HG03175 (cell line): ENCODE results near the gene MAP4.
"Not testable (repeated sequence)": the region's sequence is repeated elsewhere in the genome, so short reads cannot be mapped to it uniquely, and the experiment has no call there.

Source experiments
- ATAC-seq: cut with Tn5 transposase; IDR thresholded peaks from one replicate; pipeline ENCODE4 v1.9.1; 2021; ENCODE audit warnings: mild to moderate bottlenecking, moderate library complexity; ENCODE audit not compliant: unreplicated experiment

MAP4 gene

GRCh38 chr3:47902746-47903145 lies 113.5 kb downstream of the MAP4 start:
- ATAC-seq = no peak

GRCh38 chr3:47901280-47901833 lies 114.9 kb downstream of the MAP4 start:
- no peak for ATAC-seq

DNA sequence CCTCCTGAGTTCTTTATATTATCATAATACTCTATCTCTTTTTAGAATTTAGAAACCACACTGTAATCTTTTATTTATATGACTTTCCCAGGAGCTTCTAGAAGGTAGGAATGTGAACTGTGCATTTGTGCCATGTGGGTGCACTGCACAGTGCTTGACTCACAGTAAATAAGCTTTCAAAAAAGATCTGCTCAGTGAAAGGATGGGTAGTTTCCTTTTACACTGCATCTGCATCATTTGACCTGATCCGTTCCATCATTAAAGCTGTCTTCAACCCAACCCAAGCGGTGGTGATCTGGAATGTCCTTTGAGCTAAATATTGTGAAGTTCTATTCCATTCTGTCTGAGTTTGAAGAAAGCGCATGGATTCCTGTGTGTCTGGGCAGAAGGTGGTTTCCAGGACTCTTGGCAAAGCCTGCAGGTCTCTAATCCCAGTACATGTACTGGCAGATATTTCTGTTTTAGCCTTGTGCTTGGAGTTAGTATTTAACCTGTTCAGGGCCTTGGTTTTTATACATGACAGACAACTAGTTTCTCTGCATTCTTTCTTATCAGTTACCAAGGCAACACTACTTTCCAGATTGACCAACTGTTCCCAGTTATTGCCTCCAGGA lies 116.6 kb downstream of the MAP4 start:
- no peak for ATAC-seq

DNA sequence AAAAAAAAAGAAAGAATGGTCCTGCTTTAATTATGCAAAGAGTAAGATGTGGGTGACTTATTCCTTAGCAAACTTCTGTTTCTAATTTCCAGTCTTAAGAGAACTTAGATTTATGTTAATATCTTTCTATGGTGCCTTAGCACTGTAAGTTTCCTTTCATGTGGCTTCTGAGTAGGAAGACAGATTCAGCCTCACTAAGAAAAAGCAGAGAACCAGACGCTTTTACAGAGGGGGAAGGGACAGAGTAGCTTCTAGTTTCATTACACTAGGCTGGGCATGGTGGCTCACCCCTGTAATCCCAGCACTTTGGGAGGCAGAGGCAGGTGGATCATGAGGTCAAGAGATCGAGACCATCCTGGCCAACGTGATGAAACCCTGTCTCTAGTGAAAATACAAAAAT lies 118.3 kb downstream of the MAP4 start:
- no peak for ATAC-seq

- no peak for ATAC-seq
Observed at GRCh38 chr3:47896736-47897135, 119.5 kb downstream of the MAP4 start.

DNA sequence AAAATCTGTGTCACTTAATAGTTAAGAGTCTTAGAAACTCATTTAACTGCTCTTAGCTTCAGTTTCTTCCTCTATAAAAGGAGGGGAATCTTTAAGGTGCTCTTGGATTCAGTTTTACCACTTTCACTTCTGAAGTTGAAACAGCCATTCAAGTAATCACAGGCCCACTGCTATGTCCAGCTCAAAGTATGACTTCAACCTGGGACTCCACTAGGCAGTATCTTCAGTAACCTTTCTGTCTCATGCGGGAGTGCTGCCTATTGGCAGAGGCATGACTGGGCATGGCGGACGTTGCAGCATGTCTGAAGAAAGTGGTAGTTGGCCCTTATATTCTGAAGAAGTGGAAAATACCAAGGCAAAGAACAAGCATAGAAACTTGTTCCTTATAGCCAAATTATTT lies 121.0 kb downstream of the MAP4 start:
- no peak for ATAC-seq

- ATAC-seq = no peak
Observed at GRCh38 chr3:47892286-47893040, 123.8 kb downstream of the MAP4 start.

DNA sequence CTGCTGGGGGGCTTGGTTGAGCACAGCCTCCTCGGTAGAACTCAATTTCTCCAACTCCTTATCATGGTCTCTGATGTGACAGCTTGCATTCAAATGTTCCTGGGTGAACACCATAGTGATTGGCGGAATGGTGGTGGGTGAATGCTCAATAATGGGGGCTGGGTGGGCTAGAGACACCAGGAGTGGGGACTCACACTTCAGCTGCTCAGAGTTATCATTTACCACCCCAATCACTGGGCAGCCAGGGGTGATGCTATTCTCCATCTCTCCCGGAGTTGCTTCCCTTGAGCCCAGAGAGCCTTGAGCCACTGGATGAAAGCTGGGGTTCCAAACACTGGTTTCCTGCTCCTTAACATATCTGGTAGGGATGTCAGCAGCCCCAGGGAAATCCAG lies 124.6 kb downstream of the MAP4 start:
- no peak for ATAC-seq

DNA sequence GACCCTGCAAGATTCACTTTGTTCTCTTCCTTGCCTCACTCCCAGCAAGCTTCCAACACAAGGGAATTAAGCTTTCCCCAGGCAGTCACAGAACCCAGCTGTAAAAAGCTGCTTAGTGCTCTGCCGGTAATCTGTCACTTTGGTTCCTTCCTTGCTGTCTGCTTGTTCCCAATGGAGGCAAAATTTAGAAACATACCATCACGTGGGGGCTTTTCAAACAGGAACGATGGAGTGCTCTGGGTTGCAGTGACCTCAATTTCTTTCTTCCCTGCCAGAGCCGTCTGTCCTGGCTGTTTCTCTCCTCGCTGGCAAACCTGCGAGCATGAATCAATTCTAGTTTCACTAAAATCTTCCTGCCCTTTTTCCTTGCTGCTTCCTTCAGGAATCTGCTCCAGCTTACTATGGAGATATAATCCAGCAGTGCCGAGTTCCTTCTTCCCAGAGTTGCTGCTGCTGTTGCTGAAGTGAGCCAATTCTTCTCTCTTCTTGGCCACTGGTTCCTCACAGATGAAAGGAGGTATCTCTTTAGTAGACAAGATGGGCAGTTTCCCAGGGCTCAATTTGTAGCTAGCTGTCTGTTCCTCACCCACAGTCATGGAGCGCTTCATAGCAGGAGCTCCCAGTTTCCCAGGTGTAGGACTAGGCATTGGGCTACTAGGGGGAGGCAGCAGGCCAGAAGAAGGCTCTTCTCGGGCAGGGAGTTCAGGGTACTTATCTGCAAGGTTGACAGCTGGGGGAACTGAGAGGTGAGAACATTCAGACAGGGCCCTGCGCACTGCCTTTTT lies 125.2 kb downstream of the MAP4 start:
- ATAC-seq = no peak

DNA sequence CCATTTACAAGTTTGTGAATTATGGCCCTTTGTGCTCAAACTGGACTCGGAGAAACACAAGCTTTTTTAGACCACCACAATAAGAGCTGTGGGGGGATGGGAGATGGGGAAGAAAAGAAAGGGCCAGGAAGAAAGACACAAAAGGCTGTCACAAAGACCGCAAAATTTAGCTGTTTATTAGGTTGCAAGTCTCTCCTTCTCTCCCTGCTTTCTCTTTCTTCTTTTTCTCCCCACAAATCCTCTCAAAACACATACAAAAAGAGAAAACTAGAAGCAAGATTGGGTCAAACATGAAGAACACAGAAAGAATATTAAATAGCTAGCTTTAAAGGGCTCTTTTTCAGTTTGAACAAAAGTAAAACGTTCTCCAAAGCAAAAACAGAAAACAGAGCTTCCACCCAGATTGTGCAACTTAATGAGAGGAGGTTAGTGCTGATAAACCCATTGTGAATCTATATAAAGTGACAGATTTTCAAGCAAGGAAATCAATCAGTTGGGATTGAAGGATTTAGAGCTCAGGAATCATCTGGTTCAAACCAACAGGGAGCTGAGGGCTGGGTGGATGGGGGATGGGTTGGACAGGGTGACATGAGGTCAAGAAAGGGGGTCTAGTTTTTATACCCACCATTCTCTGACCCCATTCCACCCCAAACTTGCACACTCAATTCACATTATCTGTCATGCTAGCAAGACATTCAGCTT lies 125.9 kb downstream of the MAP4 start:
- no peak for ATAC-seq

- ATAC-seq = no peak
Observed at GRCh38 chr3:47888986-47889757, 127.0 kb downstream of the MAP4 start.

DNA sequence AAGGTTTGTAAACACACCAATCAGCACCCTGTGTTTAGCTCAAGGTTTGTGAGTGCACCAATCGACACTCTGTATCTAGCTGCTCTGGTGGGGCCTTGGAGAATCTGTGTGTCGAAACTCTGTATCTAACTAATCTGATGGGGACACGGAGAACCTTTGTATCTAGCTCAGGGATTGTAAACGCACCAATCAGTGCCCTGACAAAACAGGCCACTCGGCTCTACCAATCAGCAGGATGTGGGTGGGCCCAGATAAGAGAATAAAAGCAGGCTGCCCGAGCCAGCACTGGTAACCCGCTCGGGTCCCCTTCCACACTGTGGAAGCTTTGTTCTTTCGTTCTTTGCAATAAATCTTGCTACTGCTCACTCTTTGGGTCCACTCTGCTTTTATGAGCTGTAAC lies 128.2 kb downstream of the MAP4 start:
- ATAC-seq = not testable (repeated sequence)

- ATAC-seq = no peak
Observed at GRCh38 chr3:47885168-47885567, 131.0 kb downstream of the MAP4 start.

DNA sequence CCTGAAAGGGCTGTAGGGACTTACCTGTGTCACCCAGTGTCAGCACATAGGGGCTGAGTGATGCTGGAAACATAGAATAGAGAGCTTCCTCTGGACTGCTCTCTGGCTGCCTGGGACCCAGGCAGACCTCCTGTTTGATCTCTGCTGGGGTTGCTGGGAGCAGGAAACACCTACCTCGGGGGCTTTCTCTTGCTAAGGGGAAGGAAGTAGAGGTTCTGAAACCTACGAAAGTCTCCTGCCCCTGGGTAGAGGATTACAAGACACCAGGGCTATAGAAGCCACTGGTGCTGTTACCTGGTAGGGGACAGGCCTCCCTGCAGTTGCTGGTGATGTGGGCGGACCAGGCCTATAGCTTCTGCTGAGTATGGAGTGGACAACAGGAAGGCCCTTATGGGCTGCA lies 131.6 kb downstream of the MAP4 start:
- ATAC-seq = no peak

- ATAC-seq = no peak
Observed at GRCh38 chr3:47882338-47882737, 133.9 kb downstream of the MAP4 start.

DNA sequence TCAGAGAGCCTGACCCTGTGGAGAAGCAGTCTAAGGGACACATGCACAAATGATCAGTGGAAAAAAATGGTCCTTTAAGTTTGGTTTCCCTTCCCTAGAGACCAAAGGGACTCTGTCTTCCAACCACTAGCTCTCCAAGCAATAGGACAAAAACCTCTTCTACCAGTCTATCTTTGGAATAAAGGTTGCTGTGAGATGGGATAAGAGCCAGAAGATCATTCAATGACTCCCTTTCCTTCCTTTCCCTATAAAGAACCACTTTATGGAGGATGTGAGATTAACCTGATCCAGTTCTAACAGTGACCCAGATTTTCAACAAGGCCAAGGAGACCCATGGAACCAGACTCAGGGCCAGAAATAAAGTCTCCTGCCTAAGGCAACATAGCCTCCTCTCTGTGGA lies 138.5 kb downstream of the MAP4 start:
- no peak for ATAC-seq

DNA sequence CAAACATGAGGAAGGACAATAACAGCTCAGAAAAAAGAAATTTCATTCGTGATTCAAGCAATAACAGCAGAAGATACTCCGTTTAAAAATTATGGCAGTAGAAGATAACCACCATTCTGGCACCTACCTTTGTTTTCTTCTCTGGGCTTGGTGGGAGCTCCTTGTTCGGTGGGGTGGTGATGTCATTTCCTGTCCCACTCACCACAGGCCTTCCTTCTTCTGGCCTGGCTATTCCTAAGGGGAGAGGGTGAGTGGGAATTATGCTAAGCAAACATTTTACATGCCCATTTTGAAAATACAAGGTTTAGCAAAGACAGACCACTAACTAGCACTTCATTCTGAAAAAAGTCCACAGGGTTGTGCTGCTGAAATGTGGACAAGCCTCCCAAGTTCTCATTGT lies 138.9 kb downstream of the MAP4 start:
- ATAC-seq = no peak

DNA sequence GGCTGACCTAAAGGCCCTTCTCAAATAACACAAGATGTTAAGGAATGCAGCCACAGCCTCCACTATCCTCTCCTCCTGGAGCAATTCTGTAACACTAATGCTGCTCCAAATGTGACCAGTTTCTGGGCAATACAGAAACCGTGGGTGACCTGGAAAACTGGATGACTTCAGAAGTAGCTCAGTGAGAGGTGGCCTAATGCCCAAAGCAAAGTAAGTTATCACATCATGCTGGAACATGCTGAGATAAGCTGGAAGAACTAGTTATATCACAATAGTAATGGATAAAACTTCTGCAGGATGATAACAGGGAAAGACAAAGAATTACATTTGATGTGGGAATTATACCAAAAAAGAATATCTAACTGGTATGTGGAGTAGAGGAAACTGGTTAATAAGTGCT lies 141.3 kb downstream of the MAP4 start:
- no peak for ATAC-seq

- ATAC-seq = no peak
Observed at GRCh38 chr3:47874438-47874837, 141.8 kb downstream of the MAP4 start.

GRCh38 chr3:47872916-47873315 lies 143.3 kb downstream of the MAP4 start:
- no peak for ATAC-seq
